OCI-LY1 (cell line): ENCODE results near the gene DSE.

Experiments used
- EZH2 ChIP-seq: fragments of 200-600 bp; sonication (generic), shearing (Covaris generic); IDR thresholded peaks from 2 replicates; pipeline ENCODE4 v1.8.0; 2017; ENCODE audit warnings: borderline replicate concordance, mixed run types, mild to moderate bottlenecking, antibody characterized with exemption, low read length, moderate library complexity, mixed read lengths
- TF ChIP-seq, protein P1 (sequence below): fragments of 200-600 bp; sonication (generic), shearing (Covaris generic); IDR thresholded peaks from 2 replicates; pipeline ENCODE4 v1.5.1; 2017; ENCODE audit warnings: mild to moderate bottlenecking, antibody characterized with exemption, low read length, moderate library complexity, mixed read lengths

DNA sequence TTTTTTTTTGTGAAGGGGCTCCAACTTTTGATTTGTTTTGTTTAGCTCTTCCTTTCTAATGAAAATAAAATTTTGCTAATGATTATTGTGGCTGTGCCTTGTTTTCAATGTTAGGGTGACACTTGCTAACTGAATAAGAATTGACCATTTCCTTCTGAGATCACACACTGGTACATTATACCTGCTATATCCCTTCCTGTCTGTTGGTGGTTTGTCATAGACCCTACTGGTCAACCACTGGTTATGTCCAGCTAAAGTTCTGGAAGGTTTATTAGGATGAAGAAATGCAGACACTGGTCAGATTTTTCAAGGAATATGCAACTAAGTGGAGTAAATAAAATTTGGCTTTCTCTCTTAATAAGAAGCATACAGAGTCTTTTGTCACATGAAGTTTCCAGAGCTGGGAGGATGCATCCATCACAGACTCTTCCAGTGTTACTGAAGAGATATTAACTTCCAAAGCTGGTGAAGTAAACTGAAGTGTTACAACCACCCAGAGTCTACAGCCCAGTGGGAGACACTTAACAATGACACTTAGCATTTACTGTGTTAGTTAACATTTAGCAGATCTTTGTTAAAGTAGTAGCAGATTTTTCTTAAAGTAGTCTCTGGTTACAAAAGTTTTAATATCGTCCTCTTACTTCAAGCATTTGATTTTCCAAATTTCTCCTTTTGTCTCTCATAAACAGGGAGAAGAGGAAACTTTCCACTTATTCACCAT, 121.0 kb downstream of the DSE start:
- TF ChIP-seq, protein P1, sequence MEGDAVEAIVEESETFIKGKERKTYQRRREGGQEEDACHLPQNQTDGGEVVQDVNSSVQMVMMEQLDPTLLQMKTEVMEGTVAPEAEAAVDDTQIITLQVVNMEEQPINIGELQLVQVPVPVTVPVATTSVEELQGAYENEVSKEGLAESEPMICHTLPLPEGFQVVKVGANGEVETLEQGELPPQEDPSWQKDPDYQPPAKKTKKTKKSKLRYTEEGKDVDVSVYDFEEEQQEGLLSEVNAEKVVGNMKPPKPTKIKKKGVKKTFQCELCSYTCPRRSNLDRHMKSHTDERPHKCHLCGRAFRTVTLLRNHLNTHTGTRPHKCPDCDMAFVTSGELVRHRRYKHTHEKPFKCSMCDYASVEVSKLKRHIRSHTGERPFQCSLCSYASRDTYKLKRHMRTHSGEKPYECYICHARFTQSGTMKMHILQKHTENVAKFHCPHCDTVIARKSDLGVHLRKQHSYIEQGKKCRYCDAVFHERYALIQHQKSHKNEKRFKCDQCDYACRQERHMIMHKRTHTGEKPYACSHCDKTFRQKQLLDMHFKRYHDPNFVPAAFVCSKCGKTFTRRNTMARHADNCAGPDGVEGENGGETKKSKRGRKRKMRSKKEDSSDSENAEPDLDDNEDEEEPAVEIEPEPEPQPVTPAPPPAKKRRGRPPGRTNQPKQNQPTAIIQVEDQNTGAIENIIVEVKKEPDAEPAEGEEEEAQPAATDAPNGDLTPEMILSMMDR, result no peak
- TF ChIP-seq EZH2, result no peak
